HG03520 (cell line): ENCODE measurements around the gene DRGX.

Experiments
- ATAC-seq: cut with Tn5 transposase; IDR thresholded peaks from one replicate; pipeline ENCODE4 v1.9.1; 2021; ENCODE audit warnings: mild to moderate bottlenecking, moderate library complexity; ENCODE audit not compliant: unreplicated experiment

DRGX gene

DNA sequence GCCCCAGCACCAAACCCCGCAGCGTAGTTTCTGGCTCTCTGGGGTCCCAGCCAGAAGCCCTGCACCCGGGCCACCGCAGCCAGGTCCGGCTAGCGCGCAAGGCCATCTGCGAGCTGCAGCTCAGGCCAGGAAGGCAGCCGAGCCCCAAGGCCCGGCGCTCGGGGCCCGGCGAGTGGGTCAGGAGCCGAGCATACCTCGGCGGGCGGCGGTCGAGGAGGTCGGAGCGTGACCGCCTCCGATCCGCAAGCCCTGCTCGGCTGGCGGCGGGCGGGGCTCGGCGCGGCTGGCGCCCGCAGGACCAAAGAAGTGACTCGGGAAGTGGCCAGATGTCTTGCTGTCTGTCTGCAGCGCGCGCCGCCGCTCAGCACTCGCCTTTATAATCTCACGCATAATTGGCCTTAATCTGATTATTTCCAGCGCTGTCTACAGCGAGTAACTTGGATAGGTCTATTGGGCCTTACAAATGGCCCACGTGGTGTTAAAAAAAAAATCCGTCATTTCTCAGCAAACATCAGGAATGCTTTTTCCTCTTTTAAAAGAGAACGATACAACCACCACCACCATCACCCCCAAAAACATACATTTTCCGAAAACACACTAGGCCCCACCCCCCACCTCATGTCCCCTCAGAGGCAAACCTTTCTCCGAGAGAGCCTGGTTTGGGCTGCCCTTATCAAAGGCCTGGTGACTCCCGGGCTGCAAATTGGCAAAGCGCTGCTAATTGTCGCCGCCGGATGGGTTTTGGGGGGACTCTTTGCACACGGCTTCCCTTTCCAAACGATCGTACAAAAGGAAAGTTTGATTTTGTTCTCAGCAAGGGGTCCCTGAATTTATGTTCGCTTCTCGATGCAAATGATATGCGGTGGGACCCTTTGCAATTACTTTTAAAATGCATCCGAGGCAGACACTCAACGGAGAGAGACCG is at the start of gene DRGX:
DRGX (minus strand) TSS at position 349 of the 925 bp plus-strand sequence. CDS start 649 bp downstream, outside the sequence.
- ATAC-seq: no peak

DNA sequence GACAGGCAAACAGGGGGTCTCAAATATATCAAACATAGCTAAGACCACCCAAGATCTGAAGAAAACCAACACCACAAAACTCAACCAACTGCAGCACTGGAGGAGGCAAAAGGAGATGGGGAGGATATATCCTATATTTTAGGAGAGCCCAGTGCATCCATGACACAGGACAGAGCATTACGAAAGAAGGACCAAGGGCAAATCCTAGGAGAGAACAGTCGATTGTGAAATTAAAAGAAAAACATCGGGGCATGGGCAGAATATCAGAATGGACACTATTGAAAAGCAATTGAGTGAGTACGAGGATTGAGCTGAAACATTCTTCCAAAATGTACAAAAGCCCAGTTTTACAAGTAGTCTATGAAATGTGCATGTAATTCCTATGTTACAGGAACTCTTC is 48.5 kb upstream of the DRGX start:
- ATAC-seq: no peak

DNA sequence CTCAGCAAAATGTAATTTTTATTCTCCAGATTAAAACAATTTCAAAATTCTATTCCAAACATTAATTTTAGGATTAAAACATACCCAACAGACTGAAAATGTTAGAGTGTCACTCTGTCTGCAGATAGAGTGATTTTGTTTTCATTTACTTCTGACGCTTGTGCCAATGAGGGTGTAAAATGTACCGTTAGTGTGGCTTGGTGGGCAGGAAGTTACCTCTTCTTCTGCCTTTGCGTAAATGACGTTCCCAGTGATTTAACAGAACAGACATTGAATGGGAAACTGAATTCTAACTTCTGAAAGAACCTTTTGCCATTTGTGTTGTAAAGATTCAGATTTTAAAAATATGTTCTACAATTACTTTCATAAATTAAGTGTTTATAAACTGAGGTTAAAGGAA is 47.0 kb upstream of the DRGX start:
- ATAC-seq: no peak

DNA sequence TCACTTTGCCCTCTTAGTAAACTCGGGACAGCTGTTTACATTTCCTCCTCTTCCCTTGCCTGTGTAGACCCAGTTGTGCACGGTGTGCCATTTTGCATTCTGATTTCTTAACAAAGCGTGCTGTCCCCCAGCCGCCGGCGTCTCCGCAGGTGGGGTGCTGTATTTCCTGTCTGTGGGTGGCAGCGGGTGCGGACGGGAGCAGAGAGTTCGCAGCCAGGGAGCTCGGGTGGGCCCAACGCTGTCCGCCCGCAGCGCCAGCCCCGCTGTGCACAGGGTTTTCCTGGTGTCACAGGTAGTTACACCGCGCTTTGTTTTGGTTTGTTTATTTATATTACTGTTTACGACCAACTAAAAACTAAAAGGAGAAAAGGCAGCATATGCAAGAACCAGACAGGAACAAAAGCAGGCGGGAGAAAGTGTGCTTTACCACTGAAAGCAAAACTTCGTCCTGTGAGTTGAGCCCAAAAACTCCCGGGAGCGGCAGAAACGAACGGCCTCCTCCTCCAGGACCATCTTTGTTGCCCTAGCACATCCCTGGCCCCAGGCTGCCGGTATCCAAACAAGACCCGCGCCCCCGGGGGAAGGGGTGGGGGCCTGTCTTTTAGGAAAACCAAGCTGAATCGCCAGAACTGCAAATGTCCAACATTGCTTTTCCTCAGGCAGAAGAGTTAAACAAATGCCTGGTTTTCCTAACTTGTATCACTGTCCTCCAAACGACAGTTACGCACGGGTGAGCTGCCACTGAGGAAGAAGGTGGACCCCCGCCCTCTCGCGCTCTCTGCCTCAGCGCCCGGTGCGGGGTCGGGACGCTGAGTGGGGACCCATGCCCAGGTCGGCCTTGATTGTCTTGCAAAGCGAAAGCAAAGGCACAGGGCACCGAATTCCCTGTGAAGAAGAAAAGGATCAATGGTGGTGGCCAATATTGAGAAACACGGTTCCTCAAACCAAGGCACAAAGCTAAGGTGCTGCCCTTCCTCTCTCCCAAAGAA is 45.9 kb upstream of the DRGX start:
- ATAC-seq: no peak

DNA sequence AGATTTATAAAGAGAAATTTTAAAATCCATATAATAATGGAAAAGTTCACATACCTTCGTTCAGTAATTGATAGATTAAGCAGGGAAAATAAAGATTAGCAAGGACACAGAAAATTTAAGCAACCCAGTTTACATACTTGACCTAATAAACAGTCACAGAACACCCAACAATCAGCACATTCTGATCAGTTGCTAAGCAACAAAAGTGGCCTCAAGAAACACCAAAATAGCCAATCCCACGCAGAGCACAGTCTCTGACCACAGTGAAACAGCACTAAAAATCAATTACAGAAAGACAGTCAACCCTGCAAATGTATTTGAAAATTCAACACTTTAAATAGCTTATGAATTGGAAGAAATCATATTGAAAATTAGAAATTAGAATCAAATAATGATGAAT is 39.3 kb upstream of the DRGX start:
- no peak for ATAC-seq

DNA sequence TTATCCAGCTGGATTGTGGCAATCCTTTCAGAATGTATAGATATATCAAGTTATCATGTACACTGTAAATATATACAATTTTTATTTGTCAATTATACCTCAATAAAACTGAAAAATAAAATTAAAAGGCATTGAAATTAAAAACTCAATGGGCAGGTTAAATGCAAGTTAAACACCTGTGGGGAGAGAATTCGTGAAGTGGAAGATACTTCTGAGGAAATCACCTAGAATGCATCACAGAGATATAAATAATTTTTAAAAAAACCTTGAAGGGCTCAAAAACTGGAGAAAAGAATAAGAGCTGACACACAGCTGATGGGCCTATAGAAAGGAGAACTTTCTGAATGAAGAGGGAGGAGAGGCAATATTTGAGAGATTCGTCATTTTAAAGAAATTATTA is 37.2 kb upstream of the DRGX start:
- no peak for ATAC-seq

DNA sequence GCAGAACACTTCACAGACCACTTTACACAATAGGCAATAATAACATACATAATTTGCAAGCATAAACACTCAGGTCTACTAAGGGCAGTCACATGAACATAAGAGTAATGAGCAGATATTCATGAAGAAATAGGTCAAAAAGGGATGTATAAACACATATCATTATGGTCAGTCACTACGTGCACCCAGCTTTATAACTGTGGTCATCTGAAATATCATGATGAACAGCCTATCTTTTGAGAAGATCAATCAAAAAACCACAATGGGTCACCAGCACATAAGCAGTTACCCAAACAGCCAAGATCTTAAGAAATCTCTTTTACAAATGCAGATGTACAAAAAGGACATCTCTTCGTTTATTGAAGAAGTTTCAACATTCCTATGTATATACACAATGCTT is 35.5 kb upstream of the DRGX start:
- no peak for ATAC-seq

DNA sequence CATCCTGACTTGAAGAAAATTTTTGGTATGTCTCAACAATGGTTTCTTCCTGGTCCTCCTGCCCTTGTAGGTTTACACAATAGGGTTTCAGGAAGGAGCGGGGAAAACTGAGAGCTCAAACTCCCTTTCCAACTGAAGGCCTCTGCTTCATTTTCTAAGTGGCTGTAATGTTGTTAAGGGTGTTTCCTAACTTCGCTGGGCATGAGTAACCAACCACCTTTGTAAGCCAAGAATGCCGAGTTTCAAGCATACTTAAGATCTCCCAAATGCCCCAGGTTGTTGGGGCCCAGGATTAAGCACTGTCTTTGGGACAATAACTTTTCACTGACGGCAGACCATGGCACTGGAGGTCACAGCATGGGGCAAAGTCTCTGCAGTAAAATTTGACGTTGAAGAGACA is 33.6 kb upstream of the DRGX start:
- no peak for ATAC-seq

DNA sequence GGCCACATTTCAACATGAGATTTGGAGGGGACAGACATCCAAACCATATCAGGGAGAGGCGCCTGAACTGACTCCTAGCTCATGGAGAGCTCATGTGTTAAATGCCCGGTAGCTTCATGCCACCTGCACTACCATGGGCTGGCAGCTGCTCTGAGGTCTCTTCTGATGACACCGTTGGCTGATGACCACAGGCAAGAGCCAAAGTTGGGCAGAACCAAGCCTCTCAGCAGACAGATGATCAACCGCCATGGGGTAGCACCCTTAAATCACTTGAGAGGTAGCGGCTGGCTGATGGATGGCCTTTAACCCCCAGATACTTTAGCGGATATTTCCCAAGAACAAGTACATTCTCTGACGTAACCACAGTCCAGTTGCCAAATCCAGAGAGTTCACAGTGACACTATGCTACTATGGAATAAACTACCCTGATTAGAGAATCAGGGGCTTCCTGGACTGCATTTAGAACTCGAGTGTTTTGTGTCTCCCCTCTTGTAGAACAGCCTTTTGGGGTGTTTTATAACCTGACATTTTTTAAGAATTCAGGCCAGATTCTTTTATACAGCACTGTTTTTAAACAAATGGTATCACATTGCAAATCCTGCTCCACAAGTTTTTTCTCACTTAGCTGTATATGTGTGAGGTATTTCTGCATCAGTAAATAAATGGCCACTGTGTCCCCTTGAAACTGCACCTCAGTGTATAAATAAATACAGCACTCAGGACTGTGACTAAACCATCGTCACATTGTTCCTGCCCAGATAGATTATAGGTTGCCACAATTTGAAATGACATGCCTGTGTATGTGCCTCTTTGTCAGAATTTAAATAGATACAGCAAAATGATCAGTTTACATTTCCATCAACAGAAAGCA is 30.8 kb upstream of the DRGX start:
- ATAC-seq: no peak

DNA sequence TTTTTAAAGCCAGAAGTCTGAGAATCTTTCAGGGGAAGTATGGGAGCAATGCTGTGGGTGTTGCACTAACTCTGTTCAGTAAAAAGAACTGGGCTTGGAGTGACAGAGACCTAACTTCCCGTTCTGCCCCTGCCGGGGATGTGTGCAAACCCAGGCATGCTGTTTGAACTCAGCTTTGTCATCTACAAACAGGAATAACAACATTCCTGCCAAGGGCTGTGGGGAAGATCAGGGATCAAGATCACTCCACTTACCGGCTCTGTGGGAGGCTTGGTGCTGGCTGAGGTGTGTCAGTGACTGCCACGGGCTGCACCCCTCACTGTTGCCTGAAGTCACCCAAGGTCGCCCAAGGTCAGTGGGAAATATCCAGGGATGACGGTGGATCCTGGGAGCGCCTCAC is 23.1 kb upstream of the DRGX start:
- no peak for ATAC-seq

DNA sequence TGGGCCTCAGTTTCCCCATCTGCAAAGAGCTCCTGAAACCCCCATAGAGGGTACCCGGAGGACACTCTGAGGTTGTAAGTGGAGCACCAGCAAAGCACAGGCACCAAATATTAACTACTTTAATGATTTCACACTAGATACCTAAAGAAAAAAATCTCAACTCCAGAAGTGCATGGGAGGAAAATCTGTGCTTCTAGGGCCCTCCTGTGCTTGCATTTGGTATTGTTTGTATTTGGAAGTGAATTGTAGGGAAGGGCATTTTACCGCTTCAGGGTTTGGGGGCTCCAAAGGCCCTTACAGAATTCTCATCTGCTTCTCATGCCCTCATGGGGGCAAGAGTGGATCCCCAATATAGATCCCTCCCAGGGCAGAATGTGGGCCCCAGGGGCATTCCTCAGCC is 22.4 kb upstream of the DRGX start:
- no peak for ATAC-seq

DNA sequence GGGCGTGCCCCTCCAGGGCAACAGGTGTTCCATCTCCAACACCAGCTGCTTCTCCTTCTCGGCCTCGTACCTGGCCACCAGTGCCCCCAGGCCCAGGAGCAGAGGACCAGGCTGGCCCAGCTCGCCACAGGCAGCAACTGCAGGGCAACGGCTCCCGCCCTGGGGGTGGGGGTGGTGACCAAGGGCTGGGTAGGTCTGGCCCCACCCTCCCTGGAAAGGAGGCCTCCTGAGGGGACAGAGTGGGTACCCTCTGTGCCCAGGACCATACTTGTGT is 22.1 kb upstream of the DRGX start:
- no peak for ATAC-seq

DNA sequence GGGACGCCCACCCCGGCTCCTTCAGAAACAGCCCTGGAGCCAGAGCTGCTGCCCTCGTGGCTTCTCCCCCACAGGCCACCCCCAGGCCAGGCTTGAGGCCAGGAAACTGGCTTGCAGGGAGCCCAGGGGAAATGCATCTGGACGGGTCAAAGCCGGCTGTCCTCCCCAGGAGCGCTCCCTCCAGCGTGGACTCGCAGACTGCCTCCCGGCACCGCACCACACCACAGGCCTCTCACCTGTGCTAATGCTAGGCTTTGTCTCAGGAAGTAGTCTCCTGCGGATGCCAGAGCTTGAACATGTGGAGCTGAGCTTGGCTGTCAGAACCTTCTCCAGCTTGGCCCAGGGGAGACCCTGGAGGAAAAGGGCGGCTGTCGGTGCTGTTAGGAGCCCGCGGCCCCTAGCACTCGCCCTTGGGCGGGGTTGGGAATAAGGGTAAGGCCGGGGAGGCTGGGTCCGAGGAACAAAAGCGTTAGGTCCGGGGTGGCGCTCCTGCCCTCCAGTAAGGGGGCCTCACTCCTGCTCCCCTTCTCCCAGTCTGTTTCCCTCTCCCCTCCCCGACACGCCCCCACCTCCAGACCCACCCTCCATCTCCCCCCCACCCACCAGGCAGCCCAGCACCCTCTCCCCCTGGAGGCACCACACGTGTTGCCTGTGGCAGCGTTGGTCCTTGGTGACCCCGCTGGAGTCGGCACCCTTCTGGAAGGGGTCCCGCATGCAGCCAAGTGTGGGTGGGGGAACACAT is 21.6 kb upstream of the DRGX start:
- ATAC-seq: no peak

DNA sequence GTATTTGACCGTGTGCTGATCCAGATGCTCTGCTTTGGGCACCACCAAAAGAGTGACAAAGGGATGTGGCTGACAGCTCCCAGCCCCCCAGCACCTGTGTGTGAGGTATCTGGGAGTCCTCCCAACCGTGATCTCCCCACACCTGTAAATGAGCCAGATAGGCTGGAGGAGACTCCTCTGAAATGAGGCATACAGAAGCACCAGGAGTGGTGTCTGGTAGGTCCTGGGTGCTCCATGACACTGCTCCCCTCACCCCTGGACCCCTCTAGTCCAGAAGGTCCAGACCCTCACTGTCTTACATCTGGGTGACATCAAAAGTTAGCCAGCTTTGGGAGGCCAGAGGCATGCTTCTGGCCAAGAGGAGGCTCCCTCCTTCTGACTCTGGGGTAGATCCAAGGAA is 20.0 kb upstream of the DRGX start:
- no peak for ATAC-seq

DNA sequence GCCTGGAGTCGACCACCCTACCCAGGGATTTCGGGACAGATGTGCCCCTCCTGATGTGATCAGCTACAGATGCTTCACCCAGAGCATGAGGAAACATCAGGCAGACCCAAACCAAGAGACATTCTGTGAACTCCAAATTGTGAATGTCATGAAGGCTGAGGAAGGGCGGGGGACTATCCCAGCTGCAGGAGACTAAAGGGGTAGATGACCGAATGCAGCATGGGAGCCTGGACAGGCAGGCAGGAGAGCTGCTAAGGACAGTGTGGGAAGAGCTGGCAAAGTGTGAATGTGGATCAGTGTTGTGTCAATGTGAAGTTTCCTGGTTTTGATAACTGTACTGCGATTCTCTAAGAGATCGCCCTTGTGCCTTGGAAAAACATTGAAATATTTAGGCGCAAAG is 19.2 kb upstream of the DRGX start:
- ATAC-seq: no peak

DNA sequence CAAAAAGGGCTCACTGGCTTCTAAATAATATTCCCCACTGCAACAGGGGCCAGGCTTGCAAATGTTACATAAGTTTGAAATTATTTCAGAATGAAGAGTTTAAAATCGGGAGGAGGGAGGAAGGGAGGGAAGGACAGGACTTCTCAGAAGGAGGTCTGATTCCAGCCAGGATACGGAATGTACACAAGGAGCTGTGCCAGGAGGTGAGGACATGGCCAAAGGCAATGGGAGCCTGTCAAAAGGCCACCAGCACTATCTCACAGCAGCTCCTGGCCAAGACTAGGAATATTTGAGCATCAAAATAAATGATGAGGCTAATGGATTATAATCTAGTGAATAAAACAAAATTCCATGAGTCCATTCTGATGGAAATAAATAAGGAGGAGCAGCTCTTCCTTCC is 18.6 kb upstream of the DRGX start:
- ATAC-seq: no peak

DNA sequence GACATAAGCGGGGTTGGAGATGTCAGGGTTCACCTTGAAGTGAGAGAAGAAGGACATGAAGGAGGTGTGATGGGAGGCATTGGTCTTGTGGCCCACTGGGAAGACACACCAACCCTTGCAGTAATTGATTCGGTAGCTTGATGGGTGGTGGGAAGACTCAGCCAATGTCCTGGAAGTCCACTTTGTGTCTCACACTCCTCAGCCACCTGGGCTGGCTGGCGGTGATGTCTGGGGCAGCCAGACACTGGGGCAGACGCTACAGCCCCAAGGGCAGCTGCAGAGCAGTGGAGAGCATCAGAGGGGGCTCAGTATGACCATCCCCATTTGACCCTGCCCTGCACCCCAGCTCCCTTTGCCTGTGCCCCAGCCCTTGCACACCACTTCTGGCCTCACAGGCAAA is 16.7 kb upstream of the DRGX start:
- no peak for ATAC-seq

DNA sequence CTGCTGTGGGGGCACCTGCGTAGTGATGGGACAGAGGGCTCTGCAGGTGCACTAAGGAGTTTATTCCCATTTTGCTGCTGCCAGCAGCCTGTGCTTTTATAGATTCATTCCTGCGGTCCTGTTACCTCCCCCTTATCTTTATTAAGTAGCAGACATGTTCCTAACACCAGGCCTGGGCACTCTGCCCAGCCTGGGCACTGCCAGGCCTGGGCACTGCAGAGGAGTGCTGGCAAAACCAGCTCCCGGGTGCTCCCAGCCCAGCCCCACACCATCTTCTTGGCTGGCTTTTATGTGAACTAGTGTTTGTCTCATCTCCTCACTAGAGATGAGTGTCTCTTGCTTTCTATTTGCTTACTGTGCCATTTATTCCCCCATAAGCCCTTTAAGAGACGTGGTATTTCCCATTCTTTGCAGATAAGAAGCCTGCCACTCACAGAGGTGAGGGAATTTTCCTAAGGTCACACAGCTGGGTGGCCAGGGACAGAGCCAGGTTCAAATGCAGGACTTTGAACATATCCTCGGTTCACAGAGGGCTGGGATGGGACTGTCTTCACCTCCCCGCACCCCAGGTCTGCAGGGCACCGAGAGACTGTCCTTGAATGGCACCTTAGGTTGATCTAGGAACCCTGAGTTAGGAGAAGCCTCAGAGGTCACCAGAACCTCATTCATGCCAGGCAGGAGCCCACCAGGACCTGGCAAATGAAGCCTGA is 14.6 kb upstream of the DRGX start:
- ATAC-seq: no peak

DNA sequence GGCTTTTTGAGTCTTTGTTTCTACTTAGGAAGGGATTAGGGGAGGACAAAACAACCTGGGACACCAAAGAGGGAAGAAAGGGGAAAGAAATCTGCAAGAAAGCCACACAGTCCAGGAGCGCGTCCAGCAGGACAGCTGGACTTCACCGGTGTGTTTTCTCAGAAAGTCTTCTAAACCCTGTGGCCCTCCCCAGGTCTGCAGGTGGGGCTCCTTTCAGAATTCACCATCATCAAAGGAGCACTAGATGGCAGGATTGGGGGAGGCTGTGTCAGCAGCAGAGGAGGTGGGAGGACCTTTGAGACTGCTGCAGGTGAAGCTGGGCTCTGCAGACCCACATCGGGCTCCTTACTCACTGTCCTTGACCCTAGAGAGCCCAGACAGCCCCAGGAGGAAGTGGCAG is 13.9 kb upstream of the DRGX start:
- ATAC-seq: no peak
